CD4-positive, CD25-positive, alpha-beta regulatory T cell (primary cell): ENCODE results near the gene RPS19BP1. TPM values are rescaled to one million over a fixed set of nuclear protein-coding genes. Genes with fewer than 3 reads are reported as not detected.

Experiments
- ATAC-seq, 2 donors: fragments of 150-1000 bp; cut with Tn5 transposase; one replicate each; pipeline ENCODE4 v1.10.0; 2021; ENCODE audit warnings: low read depth in 2 of 2, moderate number of reproducible peaks in 2 of 2, moderate library complexity in 1 of 2
- DNase-seq, 3 donors: peaks; one replicate each; pipeline versions ENCODE4 v3.0.0 to v3.0.0-alpha.2; 2012 to 2022; ENCODE audit warnings: mixed read lengths in 1 of 3
- H3K27ac ChIP-seq: one replicate; pipeline ENCODE4 v1.7.0; 2013; ENCODE audit warnings: mild to moderate bottlenecking, low read length; ENCODE audit not compliant: insufficient read depth, poor library complexity, severe bottlenecking
- H3K27me3 ChIP-seq: one replicate; pipeline ENCODE4 v1.7.0; 2013; ENCODE audit warnings: low read length; ENCODE audit not compliant: control insufficient read depth, insufficient read depth
- H3K36me3 ChIP-seq: one replicate; pipeline ENCODE4 v1.7.0; 2013; ENCODE audit warnings: mild to moderate bottlenecking, low read length, moderate library complexity; ENCODE audit not compliant: control insufficient read depth, insufficient read depth
- H3K4me1 ChIP-seq: 2 replicates; pipeline ENCODE4 v1.7.0; 2013; ENCODE audit warnings: mild to moderate bottlenecking, low read length; ENCODE audit not compliant: insufficient read depth, control insufficient read depth, poor library complexity, severe bottlenecking
- H3K4me3 ChIP-seq: one replicate; pipeline ENCODE4 v1.7.0; 2013; ENCODE audit warnings: low read depth, mild to moderate bottlenecking, low read length, moderate library complexity
- H3K9me3 ChIP-seq, 2 experiments: 1 replicate in 1 of 2; 2 replicates in 1 of 2; pipeline ENCODE4 v1.7.0; 2013; ENCODE audit warnings: low read length in 2 of 2, mild to moderate bottlenecking in 1 of 2, moderate library complexity in 1 of 2; ENCODE audit not compliant: control insufficient read depth in 2 of 2
- H3K27ac Mint-ChIP-seq, 3 donors: one replicate each; pipeline ENCODE4 v1.8.0; 2020 to 2022; ENCODE audit warnings: mild to moderate bottlenecking in 3 of 3, mixed read lengths in 3 of 3, moderate library complexity in 2 of 3
- H3K27me3 Mint-ChIP-seq: one replicate; pipeline ENCODE4 v1.8.0; 2022; ENCODE audit warnings: mild to moderate bottlenecking, mixed read lengths
- H3K36me3 Mint-ChIP-seq: one replicate; pipeline ENCODE4 v1.8.0; 2020; ENCODE audit warnings: mixed read lengths
- H3K4me1 Mint-ChIP-seq, 4 donors: one replicate each; pipeline ENCODE4 v1.8.0; 2020 to 2022; ENCODE audit warnings: mixed read lengths in 4 of 4, mild to moderate bottlenecking in 1 of 4
- H3K4me3 Mint-ChIP-seq, 4 donors: one replicate each; pipeline ENCODE4 v1.8.0; 2020 to 2022; ENCODE audit warnings: mild to moderate bottlenecking in 4 of 4, mixed read lengths in 4 of 4, moderate library complexity in 3 of 4
- H3K9me3 Mint-ChIP-seq, 7 donors: one replicate each; pipeline ENCODE4 v1.8.0; 2020 to 2022; ENCODE audit warnings: mixed read lengths in 7 of 7, mild to moderate bottlenecking in 3 of 7, moderate library complexity in 2 of 7
- polyA plus RNA-seq, 4 donors: library from polyadenylated mRNA; unstranded; fragments of 300-500 nt; fragmentation: Illumina TruSeq; gene quantifications; one replicate each; pipeline ENCODE4 v1.2.3, GENCODE V29; 2021
- total RNA-seq: library from RNA; stranded (reverse); gene quantifications from one replicate; pipeline ENCODE4 v1.2.3, GENCODE V29; 2022

The RPS19BP1 gene
- total and polyA plus RNA-seq, 5 donors from 2014 or later: 42.9 to 117 (median 105) TPM

- Histone ChIP-seq H3K9me3 (no peaks in the 10 kb centered on the region), H3K4me3 (peak overlapping the region; percentile 48), H3K4me1 (peaks cover 13% of the 10 kb centered on the region), H3K36me3 (no peaks in the 10 kb centered on the region), H3K27ac (no peak overlapping the region), H3K27me3 (no peaks in the 10 kb centered on the region)
- Mint-ChIP-seq H3K27ac (peak overlapping the region; percentile 84 to 98 (median 84)), H3K4me3 (peak overlapping the region in 2 of 4 donors; percentile 68 to 78), H3K4me1 (peaks cover 0 to 29% (median 8%) of the 10 kb centered on the region in 4 donors), H3K9me3 (peaks cover 0 to 3% (median 0%) of the 10 kb centered on the region in 7 donors), H3K27me3 (peaks cover 4% of the 10 kb centered on the region), H3K36me3 (no peaks in the 10 kb centered on the region)
- ATAC-seq (peak; percentile 79 to 86), DNase-seq (peak in 2 of 3 donors; percentile 49 to 73)
Observed at GRCh38 chr22:39567135-39567946, 34.8 kb upstream of the RPS19BP1 start.

DNA sequence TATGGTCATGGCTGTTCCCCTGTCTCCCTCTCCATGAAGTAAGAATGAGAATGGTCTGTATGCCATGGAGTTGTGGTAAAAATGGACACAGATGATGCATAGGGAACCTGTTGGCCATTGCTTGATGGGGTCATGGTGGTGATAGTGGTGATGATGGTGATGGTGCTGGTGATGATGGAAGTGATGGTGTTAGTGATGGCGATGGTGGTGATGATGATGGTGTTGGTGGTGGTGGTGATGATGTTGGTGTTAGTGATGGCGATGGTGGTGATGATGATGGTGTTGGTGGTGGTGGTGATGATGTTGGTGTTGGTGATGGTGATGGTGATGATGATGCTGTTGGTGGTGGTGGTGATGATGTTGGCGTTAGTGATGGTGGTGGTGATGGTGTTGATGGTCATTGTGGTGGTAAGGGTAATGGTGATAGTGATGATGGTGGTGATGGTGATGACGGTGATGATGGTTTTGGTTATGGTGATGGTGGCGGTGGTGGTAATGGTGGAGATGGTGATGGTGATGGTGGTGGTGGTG, 32.9 kb upstream of the RPS19BP1 start:
- Histone ChIP-seq H3K4me1 (peaks cover 13% of the 10 kb centered on the region), H3K27ac (no peak overlapping the region), H3K27me3 (no peaks in the 10 kb centered on the region), H3K4me3 (no peak overlapping the region), H3K9me3 (no peaks in the 10 kb centered on the region), H3K36me3 (no peaks in the 10 kb centered on the region)
- Mint-ChIP-seq H3K4me1 (peaks cover 0 to 26% (median 8%) of the 10 kb centered on the region in 4 donors), H3K9me3 (peaks cover 0 to 3% (median 0%) of the 10 kb centered on the region in 7 donors), H3K27ac (peak overlapping the region in 1 of 3 donors; percentile 48), H3K4me3 (peak overlapping the region in 1 of 4 donors; percentile 15), H3K27me3 (peaks cover 10% of the 10 kb centered on the region), H3K36me3 (no peaks in the 10 kb centered on the region)
- DNase-seq: no peak
- no peak for ATAC-seq

DNA sequence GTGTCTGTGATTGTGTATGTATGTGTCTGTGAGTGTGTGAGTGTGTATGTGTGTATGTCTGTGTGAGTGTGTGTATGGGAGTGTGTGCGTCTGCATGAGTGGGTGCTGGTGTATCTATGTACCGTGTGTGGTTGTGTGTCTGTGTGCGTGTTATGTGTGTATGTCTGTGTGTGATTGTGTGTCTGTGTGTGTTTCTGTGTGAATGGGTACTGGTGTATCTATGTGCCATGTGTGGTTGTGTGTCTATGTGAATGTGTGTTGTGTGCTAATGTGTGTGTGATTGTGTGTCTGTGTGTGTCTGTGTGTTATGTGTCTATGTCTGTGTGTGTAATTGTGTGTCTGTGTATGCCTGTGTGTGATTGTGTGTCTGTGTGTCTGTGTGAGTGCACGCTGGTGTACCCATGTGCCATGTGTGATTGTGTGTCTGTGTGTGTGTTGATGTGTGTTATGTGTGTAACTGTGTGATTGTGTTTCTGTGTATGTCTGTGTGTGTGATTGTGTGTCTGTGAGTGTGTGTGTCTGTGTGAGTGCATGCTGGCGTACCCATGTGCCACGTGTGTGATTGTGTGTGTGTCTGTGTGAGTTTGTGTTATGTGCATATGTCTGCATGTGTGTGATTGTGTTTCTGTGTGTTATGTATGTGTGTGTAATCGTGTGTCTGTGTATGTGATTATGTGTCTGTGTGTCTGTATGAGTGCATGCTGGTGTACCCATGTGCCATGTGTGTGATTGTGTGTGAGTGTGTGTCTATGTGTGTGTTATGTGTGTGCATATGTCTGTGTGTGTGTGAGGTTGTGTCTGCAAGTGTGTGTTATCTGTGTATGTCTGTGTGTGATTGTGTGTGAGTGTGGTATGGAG, 31.3 kb upstream of the RPS19BP1 start:
- no peak for DNase-seq
- Histone ChIP-seq H3K9me3 (no peaks in the 10 kb centered on the region), H3K4me1 (peaks cover 13% of the 10 kb centered on the region), H3K27ac (no peak overlapping the region), H3K4me3 (no peak overlapping the region), H3K36me3 (no peaks in the 10 kb centered on the region), H3K27me3 (no peaks in the 10 kb centered on the region)
- peaks cover 0 to 24% (median 8%) of the 10 kb centered on the region in 4 donors for H3K4me1 Mint-ChIP-seq
- H3K36me3 Mint-ChIP-seq: no peaks in the 10 kb centered on the region
- H3K9me3 Mint-ChIP-seq: peaks cover 0 to 3% (median 0%) of the 10 kb centered on the region in 7 donors
- H3K27ac Mint-ChIP-seq: no peak overlapping the region
- no peak for ATAC-seq
- no peak overlapping the region for H3K4me3 Mint-ChIP-seq
- H3K27me3 Mint-ChIP-seq: peaks cover 21% of the 10 kb centered on the region

GRCh38 chr22:39562839-39563489, 30.4 kb upstream of the RPS19BP1 start:
- Mint-ChIP-seq H3K4me3 (no peak overlapping the region), H3K9me3 (peaks cover 0 to 3% (median 0%) of the 10 kb centered on the region in 7 donors), H3K27ac (no peak overlapping the region), H3K4me1 (peaks cover 0 to 22% (median 7%) of the 10 kb centered on the region in 4 donors), H3K27me3 (peaks cover 25% of the 10 kb centered on the region), H3K36me3 (no peaks in the 10 kb centered on the region)
- H3K36me3 ChIP-seq: no peaks in the 10 kb centered on the region
- no peaks in the 10 kb centered on the region for H3K9me3 ChIP-seq
- DNase-seq (no peak), ATAC-seq (no peak)
- no peak overlapping the region for H3K27ac ChIP-seq
- peaks cover 16% of the 10 kb centered on the region for H3K4me1 ChIP-seq
- no peaks in the 10 kb centered on the region for H3K27me3 ChIP-seq
- H3K4me3 ChIP-seq: no peak overlapping the region

- H3K36me3 Mint-ChIP-seq: no peaks in the 10 kb centered on the region
- Histone ChIP-seq H3K4me1 (peaks cover 5% of the 10 kb centered on the region), H3K4me3 (no peak overlapping the region), H3K36me3 (no peaks in the 10 kb centered on the region), H3K9me3 (no peaks in the 10 kb centered on the region), H3K27me3 (peaks cover 13% of the 10 kb centered on the region), H3K27ac (no peak overlapping the region)
- H3K27me3 Mint-ChIP-seq: peaks cover 44% of the 10 kb centered on the region
- H3K4me3 Mint-ChIP-seq: no peak overlapping the region
- peaks cover 0 to 8% (median 0%) of the 10 kb centered on the region in 4 donors for H3K4me1 Mint-ChIP-seq
- peak overlapping the region in 1 of 3 donors; percentile 39 for H3K27ac Mint-ChIP-seq
- peaks cover 0 to 2% (median 0%) of the 10 kb centered on the region in 7 donors for H3K9me3 Mint-ChIP-seq
- DNase-seq: no peak
- no peak for ATAC-seq
Observed at GRCh38 chr22:39560127-39560526, 27.6 kb upstream of the RPS19BP1 start.

DNA sequence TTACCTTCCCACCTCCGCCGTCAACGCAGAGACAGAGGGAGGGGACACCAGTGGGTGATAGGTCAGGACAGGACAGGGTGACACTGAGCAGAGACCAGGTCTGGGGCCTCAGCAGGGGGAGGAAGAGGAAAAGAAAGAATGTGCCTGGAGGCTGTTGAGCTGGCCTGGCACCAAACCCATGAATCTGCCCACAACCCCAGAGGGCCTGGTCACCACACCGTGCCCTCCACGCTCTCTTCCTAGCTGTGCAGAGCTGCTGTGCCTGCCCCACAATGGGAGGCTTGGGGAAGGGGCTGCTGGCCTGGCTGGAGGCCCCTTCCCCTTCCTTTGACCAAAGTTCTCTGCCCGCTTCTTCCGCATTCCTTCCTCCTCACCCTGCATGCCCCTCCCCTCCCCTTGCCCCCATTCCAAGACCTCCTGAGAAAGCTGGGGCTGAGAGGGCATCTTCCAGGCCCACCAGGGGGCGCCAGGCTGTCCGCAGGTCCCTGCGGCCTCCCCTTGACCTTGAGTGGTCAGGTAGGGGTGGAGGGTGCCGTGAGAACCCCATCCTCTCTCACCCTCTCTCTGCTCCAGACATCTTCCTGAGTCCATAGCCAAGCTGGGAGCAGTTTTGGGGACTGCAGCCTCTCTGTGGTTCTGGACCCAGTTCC, 27.0 kb upstream of the RPS19BP1 start:
- Mint-ChIP-seq H3K4me3 (no peak overlapping the region), H3K9me3 (peaks cover 0 to 2% (median 0%) of the 10 kb centered on the region in 7 donors), H3K27me3 (peaks cover 45% of the 10 kb centered on the region), H3K27ac (no peak overlapping the region), H3K4me1 (peaks cover 0 to 8% (median 0%) of the 10 kb centered on the region in 4 donors), H3K36me3 (no peaks in the 10 kb centered on the region)
- no peak overlapping the region for H3K4me3 ChIP-seq
- no peaks in the 10 kb centered on the region for H3K36me3 ChIP-seq
- H3K4me1 ChIP-seq: peaks cover 5% of the 10 kb centered on the region
- DNase-seq (no peak), ATAC-seq (no peak)
- no peaks in the 10 kb centered on the region for H3K9me3 ChIP-seq
- H3K27me3 ChIP-seq: peaks cover 13% of the 10 kb centered on the region
- no peak overlapping the region for H3K27ac ChIP-seq

GRCh38 chr22:39558950-39559349, 26.4 kb upstream of the RPS19BP1 start:
- H3K9me3 Mint-ChIP-seq: peaks cover 0 to 2% (median 0%) of the 10 kb centered on the region in 7 donors
- peak overlapping the region in 1 of 4 donors; percentile 48 for H3K4me3 Mint-ChIP-seq
- H3K4me1 ChIP-seq: peaks cover 5% of the 10 kb centered on the region
- H3K27me3 Mint-ChIP-seq: peaks cover 52% of the 10 kb centered on the region
- H3K4me3 ChIP-seq: no peak overlapping the region
- no peaks in the 10 kb centered on the region for H3K9me3 ChIP-seq
- peaks cover 13% of the 10 kb centered on the region for H3K27me3 ChIP-seq
- ATAC-seq (no peak), DNase-seq (no peak)
- H3K27ac ChIP-seq: no peak overlapping the region
- H3K36me3 ChIP-seq: no peaks in the 10 kb centered on the region
- no peaks in the 10 kb centered on the region for H3K36me3 Mint-ChIP-seq
- H3K4me1 Mint-ChIP-seq: peaks cover 0 to 8% (median 0%) of the 10 kb centered on the region in 4 donors
- no peak overlapping the region for H3K27ac Mint-ChIP-seq
